GM19397 (cell line): ENCODE data around the gene HNRNPC.
"Not testable (repeated sequence)": the region's sequence is repeated elsewhere in the genome, so short reads cannot be mapped to it uniquely, and the experiment has no call there.

Source experiments
- ATAC-seq: cut with Tn5 transposase; IDR thresholded peaks from one replicate; pipeline ENCODE4 v1.9.1; 2021; ENCODE audit warnings: mild to moderate bottlenecking, moderate library complexity; ENCODE audit not compliant: unreplicated experiment

The HNRNPC gene

DNA sequence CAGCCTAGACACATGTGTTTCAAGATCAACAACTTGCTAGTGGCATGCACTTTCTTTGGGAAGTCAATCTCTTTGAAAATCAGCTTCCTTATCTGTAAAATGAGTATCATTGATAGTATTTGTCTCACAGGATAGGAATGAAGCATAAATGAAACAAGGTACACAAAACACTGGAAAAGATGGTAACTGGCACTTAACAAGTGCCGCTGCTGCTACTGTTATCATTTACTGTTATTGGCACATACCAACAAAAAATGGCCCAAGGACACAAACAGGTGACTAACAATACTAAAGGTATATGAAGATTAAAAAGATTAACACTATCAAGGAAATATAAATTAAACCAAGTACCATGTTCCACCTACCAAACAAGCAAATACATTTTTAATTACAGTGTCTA, 20.9 kb downstream of the HNRNPC start:
- no peak for ATAC-seq

DNA sequence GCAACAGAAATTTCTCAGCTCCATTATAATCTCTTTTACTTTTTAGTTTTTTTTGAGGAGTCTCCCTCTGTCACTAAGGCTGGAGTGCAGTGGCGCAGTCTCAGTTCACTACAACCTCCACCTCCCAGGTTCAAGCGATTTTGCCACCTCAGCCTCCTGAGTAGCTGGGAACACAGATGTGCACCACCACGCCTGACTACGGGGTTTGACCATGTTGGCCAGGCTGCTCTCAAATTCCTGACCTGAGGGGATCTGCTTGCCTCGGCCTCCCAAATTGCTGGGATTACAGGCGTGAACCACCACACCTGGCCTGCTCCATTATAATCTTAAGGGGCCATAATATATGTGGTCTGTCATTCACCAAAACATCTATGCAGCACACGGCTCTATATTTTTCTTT, 23.4 kb downstream of the HNRNPC start:
- no peak for ATAC-seq

DNA sequence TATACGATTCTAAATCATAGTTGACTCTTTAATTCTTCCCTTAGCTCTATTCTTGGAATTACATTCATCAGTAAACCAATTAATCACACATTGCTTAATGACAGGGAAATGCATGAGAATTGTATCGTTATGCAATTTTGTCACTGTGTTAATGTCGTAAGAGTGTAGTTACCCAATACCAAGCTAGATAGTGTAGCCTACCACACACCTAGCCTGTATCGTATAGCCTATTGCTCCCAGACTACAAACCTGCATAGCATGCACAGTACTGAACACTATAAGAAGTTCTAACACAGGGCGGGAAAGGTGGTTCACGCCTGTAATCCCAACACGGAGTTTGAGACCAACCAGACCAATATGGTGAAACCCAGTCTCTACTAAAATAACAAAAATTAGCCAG, 24.7 kb downstream of the HNRNPC start:
- ATAC-seq, result no peak

DNA sequence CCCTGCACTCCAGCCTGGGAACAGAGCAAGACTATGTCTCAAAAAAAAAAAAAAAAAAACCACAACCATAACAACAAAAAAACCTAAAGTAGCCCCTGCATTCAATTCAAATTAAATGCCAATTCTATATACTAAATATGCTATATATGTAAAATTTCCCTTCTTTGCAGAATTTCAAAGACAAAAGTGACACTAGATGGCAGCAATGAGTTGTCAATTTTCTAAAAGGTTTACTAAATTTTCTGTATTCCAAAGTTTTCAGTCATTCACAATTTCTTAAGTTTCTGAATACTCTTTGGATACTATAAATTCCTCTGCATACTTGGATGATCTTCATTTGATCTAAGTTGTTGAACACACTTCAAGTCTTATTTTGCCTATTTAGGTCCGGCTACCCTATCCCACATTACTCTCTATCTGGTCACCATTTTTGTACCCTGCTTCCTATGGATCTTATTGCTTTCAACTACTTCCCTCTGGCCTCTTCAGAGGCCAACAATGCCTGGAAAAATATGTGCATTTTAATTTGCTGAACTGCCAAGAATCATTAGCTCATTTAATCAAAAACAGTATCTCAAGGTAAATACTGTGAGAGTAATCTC, 27.9 kb downstream of the HNRNPC start:
- no peak for ATAC-seq

DNA sequence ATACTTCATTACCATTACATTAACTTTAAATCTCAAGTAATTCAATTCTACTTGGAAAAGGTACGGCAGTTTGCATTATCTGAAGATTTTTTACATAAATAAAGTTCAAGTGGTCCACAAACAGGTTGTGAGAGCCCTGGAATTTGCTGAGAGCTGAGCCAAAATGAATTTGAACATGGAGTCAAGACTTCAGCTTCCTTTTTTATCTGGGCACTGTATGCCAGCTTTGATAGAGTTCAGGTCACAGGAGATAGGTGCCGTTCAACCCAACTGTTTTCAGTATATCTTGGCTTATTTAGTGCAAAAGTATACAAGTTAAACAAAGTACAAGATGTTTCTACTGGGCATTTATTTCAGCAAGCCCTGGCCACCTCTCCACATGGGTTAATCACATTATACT, 28.8 kb downstream of the HNRNPC start:
- no peak for ATAC-seq

DNA sequence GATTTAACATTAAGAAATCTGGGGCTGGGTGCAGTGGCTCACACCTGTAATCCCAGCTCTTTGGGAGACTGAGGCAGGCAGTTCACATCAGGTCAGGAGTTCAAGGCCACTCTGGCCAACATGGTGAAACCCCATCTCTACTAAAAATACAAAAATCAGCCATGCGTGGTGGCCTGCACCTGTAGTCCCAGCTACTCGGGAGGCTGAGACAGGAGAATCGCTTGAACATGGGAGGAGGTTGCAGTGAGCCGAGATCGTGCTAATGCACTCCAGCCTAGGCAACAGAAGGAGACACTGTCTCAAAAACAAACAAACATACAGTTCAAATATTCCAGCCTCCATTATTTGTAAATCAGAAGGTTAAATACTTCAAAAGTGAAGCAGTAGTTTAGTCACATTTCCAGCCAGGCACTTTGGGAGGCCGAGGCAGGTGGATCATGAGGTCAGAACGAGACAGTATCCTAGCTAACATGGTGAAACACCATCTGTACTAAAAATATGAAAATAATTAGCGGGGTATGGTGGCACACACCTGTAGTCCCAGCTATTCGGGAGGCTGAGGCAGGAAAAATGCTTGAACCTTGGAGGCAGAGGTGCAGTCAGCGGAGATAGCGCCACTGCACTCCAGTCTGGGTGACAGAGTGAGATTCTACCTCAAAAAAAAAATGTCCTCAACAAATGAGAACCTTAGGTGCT, 30.3 kb downstream of the HNRNPC start:
- no peak for ATAC-seq

DNA sequence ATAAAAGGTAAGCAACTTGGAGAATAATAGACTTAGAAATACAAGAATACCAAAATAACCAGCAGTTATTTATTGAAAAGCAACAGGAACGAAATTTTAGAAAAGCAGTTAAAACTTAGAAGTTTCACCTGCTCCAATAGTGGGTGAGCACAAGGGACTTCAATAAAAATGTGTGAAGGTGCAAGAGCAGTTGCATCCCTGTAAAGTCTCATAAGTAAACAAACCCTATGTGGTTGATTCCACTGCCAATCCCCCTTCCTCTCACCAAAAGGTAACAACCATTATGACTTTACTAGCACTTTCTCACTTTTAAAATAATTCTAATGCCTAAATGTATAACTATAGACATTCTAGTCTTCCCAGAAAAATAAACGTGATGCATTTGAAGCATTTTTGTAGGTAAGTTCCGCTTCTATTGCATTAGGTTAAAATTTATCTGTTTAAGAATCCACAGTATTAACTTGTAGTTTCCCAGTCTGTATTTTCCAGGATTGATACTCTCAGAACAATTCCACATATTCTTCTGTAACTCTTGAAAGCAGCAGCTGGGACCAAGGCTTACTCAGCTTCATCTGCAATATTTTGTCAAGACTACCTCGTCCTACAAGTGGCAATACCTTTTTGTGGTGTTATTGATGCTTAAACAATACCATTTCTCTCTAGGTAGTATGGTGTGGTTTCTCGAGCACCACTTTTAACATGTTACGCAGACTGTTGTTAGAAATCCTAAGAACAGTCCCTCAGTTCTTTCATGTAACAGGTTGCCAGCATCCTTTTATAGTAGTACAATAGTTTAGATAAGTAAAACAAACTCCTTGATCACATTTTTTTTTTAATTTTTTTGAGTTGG, 32.1 kb downstream of the HNRNPC start:
- no peak for ATAC-seq

DNA sequence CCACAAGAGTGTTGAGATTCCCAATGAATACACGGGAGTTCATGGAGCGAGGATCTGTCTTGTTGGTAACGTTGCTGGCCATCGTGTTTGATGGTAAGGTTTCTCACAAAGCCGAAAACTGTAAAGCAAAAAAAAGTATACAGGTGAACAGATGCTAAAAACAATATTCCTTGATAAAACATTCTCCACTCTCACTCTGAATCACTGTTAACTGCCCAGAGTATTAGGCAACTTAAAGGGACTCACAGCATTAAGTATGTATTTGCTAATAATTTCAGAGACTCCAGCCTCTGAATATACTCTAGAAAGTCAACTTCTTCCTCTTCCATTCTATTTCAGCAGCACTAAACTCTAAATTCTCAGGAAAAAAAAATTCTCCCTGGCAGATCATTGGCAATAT, 35.1 kb downstream of the HNRNPC start:
- ATAC-seq, result no peak

DNA sequence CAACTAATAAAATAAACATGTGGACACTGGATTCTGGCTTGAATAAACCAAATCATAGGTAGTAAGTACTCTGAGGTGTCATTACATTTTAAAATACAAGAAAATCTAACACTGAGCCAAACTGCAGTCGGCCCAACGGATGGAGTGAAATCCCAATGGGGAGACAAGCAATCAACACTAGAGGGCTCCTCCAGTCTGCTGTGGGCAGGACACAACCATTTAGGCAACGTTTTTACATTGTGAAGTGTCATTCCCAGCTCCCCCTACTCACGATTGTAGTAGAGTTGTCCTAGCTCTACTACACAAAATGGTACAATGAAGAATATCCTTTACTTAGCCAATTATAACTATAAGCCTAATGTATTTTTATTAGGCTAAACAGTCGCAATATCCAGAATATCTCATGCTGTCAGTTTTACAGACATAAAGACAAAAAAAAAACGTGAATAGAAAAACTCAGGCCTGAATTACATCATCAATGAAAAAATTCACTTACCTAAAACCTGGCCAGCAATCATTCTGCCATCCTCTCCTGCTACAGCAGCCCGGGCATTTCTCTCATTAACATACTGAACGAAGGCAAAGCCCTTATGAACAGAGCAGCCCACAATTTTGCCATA, 35.7 kb downstream of the HNRNPC start:
- no peak for ATAC-seq

DNA sequence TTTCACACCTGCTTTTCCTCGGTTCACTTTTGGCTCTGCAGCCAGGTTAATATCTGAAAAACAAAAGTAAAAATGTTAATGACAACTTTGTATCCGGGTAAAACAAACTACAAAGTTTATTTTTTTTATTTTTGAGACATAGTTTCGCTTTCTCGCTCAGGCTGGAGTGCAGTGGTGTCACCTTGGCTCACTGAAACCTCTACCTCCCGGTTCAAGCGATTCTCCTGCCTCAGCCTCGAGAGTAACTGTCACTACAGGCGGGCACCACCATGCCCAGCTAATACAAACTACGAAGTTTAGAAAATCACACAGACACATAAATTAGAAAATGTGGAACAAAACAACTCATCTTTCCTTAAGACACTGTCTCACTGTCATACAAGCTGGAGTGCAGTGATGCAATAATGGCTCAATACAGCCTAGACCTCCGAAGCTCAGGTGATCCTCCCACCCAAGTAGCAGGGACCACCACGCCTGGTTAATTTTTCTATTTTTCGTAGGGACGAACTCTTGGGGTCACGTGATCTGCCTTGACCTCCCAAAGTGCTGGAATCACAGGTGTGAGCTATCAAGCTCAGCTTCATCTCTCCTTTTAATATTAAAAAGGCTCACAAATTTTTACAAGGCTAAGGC, 38.1 kb downstream of the HNRNPC start:
- no peak for ATAC-seq

DNA sequence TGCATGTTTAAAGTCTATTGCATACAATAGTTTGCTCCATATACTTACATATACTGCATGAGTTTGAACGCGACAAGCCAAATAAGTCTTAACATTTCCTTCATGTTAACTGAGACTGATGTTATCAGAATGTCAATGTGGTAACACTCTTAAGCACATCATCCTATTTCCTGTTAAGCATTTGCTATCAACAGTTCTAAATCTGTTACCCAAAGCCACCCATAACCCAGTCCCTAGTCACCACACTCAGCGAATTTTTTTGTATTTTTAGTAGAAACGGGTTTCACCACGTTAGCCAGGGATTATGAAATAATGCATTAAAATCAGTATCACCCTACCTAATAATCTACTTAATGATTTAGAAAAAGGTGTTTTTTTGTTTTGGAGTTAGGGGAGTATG, 39.4 kb downstream of the HNRNPC start:
- no peak for ATAC-seq

DNA sequence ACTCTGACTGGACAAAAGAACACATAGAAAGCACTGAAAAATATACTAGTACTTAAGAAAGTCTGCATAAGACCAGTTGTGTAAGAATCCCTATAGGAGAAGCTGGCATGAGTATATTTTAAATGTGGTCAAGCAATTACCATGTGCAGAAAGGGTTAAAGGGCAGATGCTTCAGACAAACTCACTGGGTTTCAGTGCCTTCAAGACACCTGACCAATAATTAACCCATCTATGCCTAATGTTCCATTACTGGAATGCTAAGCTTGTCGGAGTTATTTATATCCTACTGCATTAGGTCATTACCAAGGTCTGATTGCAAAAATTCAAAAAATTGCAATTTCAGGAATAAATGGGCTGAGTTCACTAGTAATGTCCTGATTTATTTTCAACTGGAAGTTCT, 41.3 kb downstream of the HNRNPC start:
- ATAC-seq, result no peak

DNA sequence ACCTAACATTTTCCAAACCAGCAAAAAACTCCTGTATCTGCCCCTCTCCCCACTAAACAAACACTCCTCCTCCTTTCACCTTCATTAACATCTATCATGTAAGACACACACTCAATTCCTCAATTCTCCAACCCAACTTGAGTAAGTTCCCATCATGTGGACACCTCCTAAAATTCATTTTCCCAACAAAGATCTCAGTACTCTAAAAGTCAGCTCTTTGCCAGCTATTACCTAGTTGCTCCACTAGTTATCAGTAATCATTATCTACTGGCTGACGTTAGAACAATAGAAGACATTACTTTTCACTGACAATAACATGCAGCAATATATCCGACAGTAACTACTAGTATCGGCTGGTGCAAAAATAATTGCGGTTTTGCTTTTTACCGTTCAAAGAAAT, 42.1 kb downstream of the HNRNPC start:
- no peak for ATAC-seq

DNA sequence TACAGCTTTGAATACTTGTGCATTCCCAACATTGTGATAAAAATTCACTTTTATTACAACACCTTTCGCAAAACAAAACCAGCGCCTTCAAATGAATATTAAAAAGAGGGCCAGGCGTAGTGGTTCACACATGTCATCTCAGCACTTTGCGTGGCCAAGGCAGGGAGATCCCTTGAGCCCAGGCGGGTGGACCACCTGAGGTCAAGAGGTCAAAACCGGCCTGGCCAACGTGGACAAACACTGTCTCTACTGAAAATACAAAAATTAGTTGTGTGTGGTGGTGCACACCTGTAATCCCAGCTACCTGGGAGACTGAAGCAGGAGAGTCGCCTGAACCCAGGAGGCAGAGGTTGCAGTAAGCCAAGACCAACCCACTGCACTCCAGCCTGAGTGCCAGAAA, 42.8 kb downstream of the HNRNPC start:
- no peak for ATAC-seq

DNA sequence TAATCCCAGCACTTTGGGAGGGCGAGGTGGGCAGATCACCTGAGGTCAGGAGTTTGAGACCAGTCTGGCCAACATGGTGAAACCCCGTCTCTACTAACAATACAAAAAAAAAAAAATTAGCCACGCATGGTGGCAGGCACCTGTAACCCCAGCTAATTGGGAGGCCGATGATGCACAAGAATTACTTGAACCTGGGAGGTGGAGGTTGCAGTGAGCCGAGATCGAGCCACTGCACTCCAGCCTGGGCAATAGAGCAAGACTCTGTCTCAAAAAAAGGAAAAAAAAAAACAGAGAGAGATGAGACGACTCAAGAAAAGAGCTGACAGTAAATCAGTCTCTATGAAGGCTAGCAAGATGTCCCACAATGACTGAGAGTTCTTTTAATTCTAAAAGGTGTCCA, 44.1 kb downstream of the HNRNPC start:
- ATAC-seq, result not testable (repeated sequence)

DNA sequence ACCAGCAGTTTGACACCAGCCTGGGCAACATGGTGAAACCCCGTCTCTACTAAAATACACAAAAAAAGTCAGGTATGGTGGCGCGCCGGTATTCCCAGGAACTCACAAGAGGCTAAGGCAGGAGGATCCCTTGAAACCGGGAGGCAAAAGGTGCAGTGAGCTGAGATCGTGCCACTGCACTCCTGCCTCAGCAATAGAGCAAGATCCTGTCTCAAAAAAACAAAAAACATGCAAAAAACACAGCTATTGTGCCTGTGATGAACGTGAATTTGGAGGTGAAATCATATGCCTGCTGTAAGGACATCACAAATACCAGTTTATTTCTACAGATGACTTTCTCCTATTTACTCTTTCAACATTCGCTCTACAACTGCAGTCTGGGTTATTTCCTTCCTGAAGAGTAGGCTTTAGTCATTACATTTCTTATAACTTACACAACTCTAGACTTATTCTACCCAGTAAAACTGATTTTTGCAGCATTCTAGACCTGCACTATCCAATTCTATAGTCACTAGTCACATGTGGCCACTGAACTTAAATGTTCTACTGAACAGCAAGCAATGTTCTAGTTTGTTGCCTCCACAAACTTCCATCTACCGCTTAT, 48.3 kb downstream of the HNRNPC start:
- no peak for ATAC-seq

DNA sequence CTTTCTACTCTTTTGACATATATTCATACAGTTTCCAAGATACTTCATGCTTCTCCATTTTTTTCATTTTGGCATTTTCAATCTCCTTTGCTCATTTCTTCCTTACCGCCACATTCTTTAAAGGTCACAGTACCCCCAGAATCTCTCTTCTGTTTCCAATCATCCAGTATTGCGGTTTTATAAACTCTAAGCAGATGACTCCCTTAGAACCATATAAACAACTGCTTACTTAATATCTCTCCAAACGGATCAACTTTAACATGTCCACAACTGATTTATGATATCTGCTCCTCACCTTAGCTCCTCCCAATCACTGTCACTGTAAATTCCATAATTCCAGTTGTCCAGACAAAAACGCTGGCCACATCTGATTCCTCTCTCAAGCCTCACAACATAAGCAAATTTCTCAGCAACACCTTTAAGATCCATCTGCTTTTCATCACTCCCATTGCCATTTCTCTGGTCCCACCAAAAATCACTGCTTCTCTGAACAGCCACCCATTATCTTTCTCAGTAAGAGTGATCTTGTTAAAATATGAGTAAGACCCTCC, 49.6 kb downstream of the HNRNPC start:
- ATAC-seq, result no peak

DNA sequence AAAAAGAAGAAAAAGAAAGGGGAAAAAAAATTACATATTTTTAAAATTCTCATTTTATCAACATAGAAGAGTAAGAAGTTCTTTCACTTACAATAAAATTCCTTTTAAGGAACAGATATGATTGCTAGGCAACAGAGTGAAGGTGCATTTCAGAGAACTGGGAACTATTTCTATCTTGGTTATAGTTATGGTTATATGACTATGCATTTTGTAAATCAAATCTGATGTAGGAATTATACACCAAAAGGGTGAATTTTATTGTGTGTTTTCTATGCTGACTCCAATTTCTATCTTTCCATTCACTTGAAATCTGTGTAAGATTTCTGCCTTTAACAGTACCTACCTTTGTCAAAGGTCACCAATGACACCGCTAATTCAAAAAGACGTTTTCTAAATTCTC, 50.1 kb downstream of the HNRNPC start:
- no peak for ATAC-seq

DNA sequence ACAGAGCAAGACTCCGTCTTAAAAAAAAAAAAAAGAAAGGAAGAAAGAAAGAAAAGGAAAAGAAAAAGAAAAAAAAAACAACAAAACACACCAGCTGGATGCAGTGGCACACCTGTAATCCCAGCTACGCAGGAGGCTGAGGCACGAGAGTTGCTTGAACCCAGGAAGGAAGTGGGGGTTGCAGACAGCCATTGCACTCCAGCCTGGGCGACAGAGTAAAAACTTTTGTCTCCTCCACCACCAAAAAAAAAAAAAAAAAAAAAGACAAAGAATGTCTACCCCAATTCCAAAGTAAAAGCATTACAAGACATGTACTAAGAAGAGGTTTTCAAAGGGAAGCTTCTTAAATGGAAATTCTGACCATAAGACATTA, 53.4 kb downstream of the HNRNPC start:
- no peak for ATAC-seq

DNA sequence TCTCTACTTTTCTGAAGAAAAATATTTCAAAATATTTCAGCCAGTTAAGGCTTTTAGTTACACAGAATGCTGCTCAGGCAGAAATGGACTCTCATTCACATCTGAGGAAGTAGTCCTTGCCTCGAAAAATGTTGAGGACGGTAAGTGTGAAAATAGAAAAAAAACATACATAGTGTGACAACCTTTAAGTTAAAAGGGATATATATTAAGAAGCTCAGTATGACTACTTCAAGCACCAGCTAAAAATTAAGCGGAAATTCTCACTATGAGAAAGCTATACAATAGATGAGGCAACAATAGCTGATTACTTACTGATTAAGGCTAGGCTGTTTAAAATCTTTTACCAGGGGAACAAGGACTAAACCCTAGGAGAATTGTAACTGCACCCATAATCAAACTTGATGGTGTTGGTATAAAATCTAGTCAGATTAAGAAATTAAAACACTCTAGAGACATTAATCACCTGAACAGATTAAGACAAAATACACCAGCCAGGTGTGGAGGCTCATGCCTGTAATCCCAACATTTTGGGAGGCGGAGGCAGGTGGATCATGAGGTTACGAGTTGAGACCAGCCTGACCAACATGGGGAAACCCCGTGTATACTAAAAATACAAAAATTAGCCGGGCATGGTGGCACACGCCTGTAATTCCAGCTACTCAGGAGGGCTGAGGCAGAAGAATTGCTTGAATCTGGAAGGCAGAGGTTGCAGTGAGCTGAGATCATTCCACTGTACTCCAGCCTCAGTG, 53.9 kb downstream of the HNRNPC start:
- ATAC-seq, result no peak
